Neural progenitor cell (in vitro differentiated cells): ENCODE measurements around the gene PANK2. TPM values are rescaled to one million over a fixed set of nuclear protein-coding genes. Genes with fewer than 3 reads are reported as not detected.

ENCODE experiments used
- DNase-seq: peaks from one replicate; pipeline ENCODE4 v3.0.0-alpha.2; 2016; ENCODE audit warnings: low spot score
- H2AFZ ChIP-seq: fragments of 200-600 bp; sonication (generic); replicated peaks from 2 replicates; pipeline ENCODE4 v1.6.1; 2016; ENCODE audit warnings: antibody characterized with exemption
- H3F3A ChIP-seq: fragments of 200-600 bp; sonication (generic); 2 replicates; pipeline ENCODE4 v1.6.1; 2016; ENCODE audit warnings: antibody characterized with exemption, low read depth
- H3K27ac ChIP-seq: fragments of 200-600 bp; sonication (generic); 2 replicates; pipeline ENCODE4 v1.5.1; 2016; ENCODE audit warnings: mild to moderate bottlenecking
- H3K27me3 ChIP-seq: fragments of 200-600 bp; sonication (generic); 2 replicates; pipeline ENCODE4 v1.6.1; 2016; ENCODE audit warnings: mild to moderate bottlenecking, moderate library complexity
- H3K36me3 ChIP-seq: fragments of 200-600 bp; sonication (generic); 2 replicates; pipeline ENCODE4 v1.5.1; 2016
- H3K4me1 ChIP-seq: fragments of 200-600 bp; sonication (generic); 2 replicates; pipeline ENCODE4 v1.6.1; 2016; ENCODE audit warnings: mixed run types
- H3K4me2 ChIP-seq: fragments of 200-600 bp; sonication (generic); 2 replicates; pipeline ENCODE4 v1.6.1; 2016
- H3K4me3 ChIP-seq: fragments of 200-600 bp; sonication (generic); 2 replicates; pipeline ENCODE4 v1.5.1; 2016
- H3K79me2 ChIP-seq: fragments of 200-600 bp; sonication (generic); 2 replicates; pipeline ENCODE4 v1.6.1; 2016; ENCODE audit warnings: low read depth
- H3K9ac ChIP-seq: fragments of 200-600 bp; sonication (generic); 2 replicates; pipeline ENCODE4 v1.6.1; 2016
- H3K9me3 ChIP-seq: fragments of 200-600 bp; sonication (generic); 2 replicates; pipeline ENCODE4 v1.5.1; 2016; ENCODE audit warnings: low read depth
- H4K20me1 ChIP-seq: fragments of 200-600 bp; sonication (generic); 2 replicates; pipeline ENCODE4 v1.6.1; 2016; ENCODE audit warnings: low read depth
- H3K27ac Mint-ChIP-seq: 3 replicates; pipeline ENCODE4 v1.8.0; 2021; ENCODE audit warnings: mixed read lengths
- H3K27me3 Mint-ChIP-seq: 2 replicates; pipeline ENCODE4 v1.8.0; 2022; ENCODE audit warnings: low read depth, mild to moderate bottlenecking, inconsistent platforms, moderate library complexity, mixed read lengths; ENCODE audit not compliant: insufficient read depth
- H3K36me3 Mint-ChIP-seq: 3 replicates; pipeline ENCODE4 v1.8.0; 2021; ENCODE audit warnings: mixed read lengths
- H3K4me1 Mint-ChIP-seq: 3 replicates; pipeline ENCODE4 v1.8.0; 2021; ENCODE audit warnings: mixed read lengths
- H3K4me3 Mint-ChIP-seq: 3 replicates; pipeline ENCODE4 v1.8.0; 2021; ENCODE audit warnings: mild to moderate bottlenecking, moderate library complexity, mixed read lengths
- H3K9me3 Mint-ChIP-seq: 3 replicates; pipeline ENCODE4 v1.8.0; 2020; ENCODE audit warnings: mixed read lengths
- CTCF ChIP-seq: fragments of 200-600 bp; sonication (generic); IDR thresholded peaks from 2 replicates; pipeline ENCODE4 v1.5.1; 2017; ENCODE audit warnings: antibody characterized with exemption, mild to moderate bottlenecking
- EZH2 ChIP-seq: fragments of 200-600 bp; sonication (generic); IDR thresholded peaks from 2 replicates; pipeline ENCODE4 v1.6.1; 2017; ENCODE audit warnings: antibody characterized with exemption, mild to moderate bottlenecking, moderate library complexity
- EZH2phosphoT487 ChIP-seq: fragments of 200-600 bp; sonication (generic); IDR thresholded peaks from 2 replicates; pipeline ENCODE4 v1.6.1; 2017; ENCODE audit warnings: antibody characterized with exemption
- total RNA-seq: library from RNA; depleted of rRNA; stranded (reverse); fragments of >200 nt; gene quantifications from 2 replicates; pipeline ENCODE4 v1.2.3, GENCODE V29; 2015; ENCODE audit warnings: low replicate concordance

The PANK2 gene
- total RNA-seq, 1 donor from 2014 or later, result 60.7 TPM

DNA sequence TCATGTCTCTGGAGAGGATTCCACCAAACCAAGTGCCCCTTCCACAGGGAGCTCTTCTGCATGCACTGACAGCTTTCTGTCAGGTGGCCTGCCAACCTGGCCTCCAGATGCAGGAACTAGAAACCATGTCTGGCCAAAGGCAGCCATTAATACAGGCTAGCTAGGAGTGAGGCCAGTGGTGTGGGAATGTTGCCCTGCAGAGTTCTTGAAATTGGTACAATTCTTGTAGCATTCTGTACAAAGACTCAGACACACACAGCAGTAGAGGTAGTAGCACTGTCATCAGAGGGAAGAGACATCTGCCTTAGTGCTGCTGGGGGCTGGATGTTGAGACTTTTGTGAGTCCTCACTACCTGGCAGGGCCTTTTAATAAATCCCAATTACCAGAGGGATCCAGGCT is 77.4 kb downstream of the PANK2 start:
- Histone ChIP-seq H3K4me2 (no peak overlapping the region), H3K4me3 (no peak overlapping the region), H3K27ac (no peak overlapping the region), H3K79me2 (no peaks in the 10 kb centered on the region), H3K9ac (no peak overlapping the region), H3F3A (no peaks in the 10 kb centered on the region), H3K9me3 (no peaks in the 10 kb centered on the region), H4K20me1 (no peaks in the 10 kb centered on the region), H3K36me3 (no peaks in the 10 kb centered on the region), H2AFZ (no peak overlapping the region), H3K27me3 (no peaks in the 10 kb centered on the region), H3K4me1 (no peaks in the 10 kb centered on the region)
- DNase-seq, result no peak
- Mint-ChIP-seq H3K27me3 (no peaks in the 10 kb centered on the region), H3K4me3 (no peak overlapping the region), H3K4me1 (no peaks in the 10 kb centered on the region), H3K9me3 (peaks cover 7% of the 10 kb centered on the region), H3K27ac (no peak overlapping the region), H3K36me3 (peaks cover 16% of the 10 kb centered on the region)
- no peak for TF ChIP-seq EZH2
- TF ChIP-seq EZH2phosphoT487, result no peak
- no peak for TF ChIP-seq CTCF

GRCh38 chr20:3970016-3970415 is 80.8 kb downstream of the PANK2 start:
- no peaks in the 10 kb centered on the region for H3K79me2 ChIP-seq
- Mint-ChIP-seq H3K36me3 (peaks cover 39% of the 10 kb centered on the region), H3K4me1 (no peaks in the 10 kb centered on the region), H3K27me3 (no peaks in the 10 kb centered on the region), H3K4me3 (no peak overlapping the region), H3K27ac (no peak overlapping the region), H3K9me3 (peaks cover 21% of the 10 kb centered on the region)
- no peak overlapping the region for H3K27ac ChIP-seq
- no peak overlapping the region for H3K4me3 ChIP-seq
- H3K9ac ChIP-seq, result no peak overlapping the region
- no peaks in the 10 kb centered on the region for H3K4me1 ChIP-seq
- H3F3A ChIP-seq, result no peaks in the 10 kb centered on the region
- H3K9me3 ChIP-seq, result no peaks in the 10 kb centered on the region
- TF ChIP-seq EZH2phosphoT487, result no peak
- no peak for TF ChIP-seq EZH2
- no peak for TF ChIP-seq CTCF
- H3K4me2 ChIP-seq, result no peak overlapping the region
- no peak for DNase-seq
- peaks cover 9% of the 10 kb centered on the region for H4K20me1 ChIP-seq
- no peaks in the 10 kb centered on the region for H3K27me3 ChIP-seq
- H3K36me3 ChIP-seq, result no peaks in the 10 kb centered on the region
- no peak overlapping the region for H2AFZ ChIP-seq

DNA sequence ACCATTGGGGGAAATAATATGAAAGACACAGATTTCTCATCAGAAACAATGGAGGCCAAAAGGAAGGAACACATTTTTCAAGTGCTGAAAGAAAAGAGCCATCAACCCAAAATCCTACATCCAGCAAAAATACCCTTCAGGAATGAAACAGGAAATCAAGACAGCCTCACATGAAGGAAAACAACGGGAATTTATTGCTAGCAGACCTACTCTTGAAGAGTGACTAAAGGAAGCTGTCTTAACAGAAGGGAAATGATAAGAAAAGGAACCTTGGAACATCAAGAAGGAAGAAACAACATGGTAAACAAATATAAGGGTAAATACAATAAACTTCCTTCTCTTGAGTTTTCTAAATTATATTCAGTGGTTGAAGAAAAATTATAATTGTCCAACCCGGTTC is 82.0 kb downstream of the PANK2 start:
- Histone ChIP-seq H3F3A (no peaks in the 10 kb centered on the region), H3K4me2 (no peak overlapping the region), H3K27me3 (no peaks in the 10 kb centered on the region), H3K27ac (no peak overlapping the region), H3K79me2 (no peaks in the 10 kb centered on the region), H2AFZ (no peak overlapping the region), H3K4me1 (no peaks in the 10 kb centered on the region), H3K36me3 (no peaks in the 10 kb centered on the region), H4K20me1 (peaks cover 9% of the 10 kb centered on the region), H3K9me3 (no peaks in the 10 kb centered on the region), H3K4me3 (no peak overlapping the region), H3K9ac (no peak overlapping the region)
- TF ChIP-seq EZH2 (no peak), CTCF (no peak), EZH2phosphoT487 (no peak)
- peaks cover 23% of the 10 kb centered on the region for H3K9me3 Mint-ChIP-seq
- H3K27me3 Mint-ChIP-seq, result no peaks in the 10 kb centered on the region
- no peak for DNase-seq
- H3K36me3 Mint-ChIP-seq, result peaks cover 41% of the 10 kb centered on the region
- no peak overlapping the region for H3K27ac Mint-ChIP-seq
- no peak overlapping the region for H3K4me3 Mint-ChIP-seq
- H3K4me1 Mint-ChIP-seq, result no peaks in the 10 kb centered on the region
